Measurements from ENCODE around the gene THBS2.

The THBS2 gene

DNA sequence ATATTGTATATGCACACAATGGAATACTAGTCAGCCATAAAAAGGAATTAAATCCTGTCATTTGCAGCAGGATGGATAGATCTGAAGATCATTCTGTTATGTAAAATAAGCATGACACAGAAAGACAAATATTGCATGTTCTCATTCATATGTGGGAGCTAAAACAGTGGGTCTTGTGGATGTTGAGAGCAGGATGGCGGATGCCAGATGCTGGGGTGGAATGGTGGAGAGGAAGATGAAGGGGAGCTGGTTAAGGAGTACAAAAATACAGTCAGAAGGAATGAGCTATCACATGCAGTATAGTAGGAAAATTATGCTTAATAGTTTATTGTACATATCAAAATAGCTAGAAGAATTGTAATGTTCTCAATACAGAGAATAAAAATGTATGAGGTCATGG lies 41.8 kb downstream of the THBS2 start:
- no CpG with 5 or more reads among the region's 1 CpG for WGBS (ENCODE audit: insufficient coverage, insufficient read length)
- Histone ChIP-seq H3K27ac (ENCODE audit: low read length) (no peak overlapping the region), H3K36me3 (ENCODE audit: control insufficient read depth, insufficient read depth, low read length) (no peaks in the 10 kb centered on the region), H3K4me3 (ENCODE audit: low read length) (no peak overlapping the region), H3K9me3 (ENCODE audit: control insufficient read depth, insufficient read depth, low read length) (0 out of 2 replicates have a peak, but pooled peaks cover 1% of the 10 kb centered on the region), H3K27me3 (ENCODE audit: control insufficient read depth, insufficient read depth, low read length) (no peaks in the 10 kb centered on the region), H3K4me1 (ENCODE audit: control insufficient read depth, insufficient read depth, low read length) (no peaks in the 10 kb centered on the region)
- no peak for DNase-seq (ENCODE audit: low read depth, low spot score)

DNA sequence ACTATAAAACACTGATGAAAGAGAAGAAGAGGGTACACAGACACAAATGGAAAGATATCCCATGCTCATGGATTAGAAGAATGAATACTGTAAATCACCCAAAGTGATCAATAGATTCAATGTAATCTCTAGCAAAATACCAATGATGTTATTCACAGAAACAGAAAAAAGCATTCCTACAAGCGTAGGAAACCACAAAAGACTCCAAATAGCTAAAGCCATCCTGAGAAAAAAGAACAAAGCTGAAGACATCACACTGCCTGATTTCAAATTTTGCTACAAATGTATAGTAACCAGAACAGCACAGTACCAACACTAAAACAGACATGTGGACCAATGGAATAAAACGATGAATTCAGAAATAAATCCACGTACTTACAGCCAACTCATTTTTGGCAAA lies 43.0 kb downstream of the THBS2 start:
- no peaks in the 10 kb centered on the region for H3K36me3 ChIP-seq (ENCODE audit: control insufficient read depth, insufficient read depth, low read length)
- H3K4me3 ChIP-seq (ENCODE audit: low read length) = no peak overlapping the region
- no peaks in the 10 kb centered on the region for H3K27me3 ChIP-seq (ENCODE audit: control insufficient read depth, insufficient read depth, low read length)
- H3K27ac ChIP-seq (ENCODE audit: low read length) = no peak overlapping the region
- H3K4me1 ChIP-seq (ENCODE audit: control insufficient read depth, insufficient read depth, low read length) = no peaks in the 10 kb centered on the region
- DNase-seq (ENCODE audit: low read depth, low spot score) = no peak
- no CpG with 5 or more reads among the region's 3 CpGs for WGBS (ENCODE audit: insufficient coverage, insufficient read length)
- H3K9me3 ChIP-seq (ENCODE audit: control insufficient read depth, insufficient read depth, low read length) = 0 out of 2 replicates have a peak, but pooled peaks cover 1% of the 10 kb centered on the region

DNA sequence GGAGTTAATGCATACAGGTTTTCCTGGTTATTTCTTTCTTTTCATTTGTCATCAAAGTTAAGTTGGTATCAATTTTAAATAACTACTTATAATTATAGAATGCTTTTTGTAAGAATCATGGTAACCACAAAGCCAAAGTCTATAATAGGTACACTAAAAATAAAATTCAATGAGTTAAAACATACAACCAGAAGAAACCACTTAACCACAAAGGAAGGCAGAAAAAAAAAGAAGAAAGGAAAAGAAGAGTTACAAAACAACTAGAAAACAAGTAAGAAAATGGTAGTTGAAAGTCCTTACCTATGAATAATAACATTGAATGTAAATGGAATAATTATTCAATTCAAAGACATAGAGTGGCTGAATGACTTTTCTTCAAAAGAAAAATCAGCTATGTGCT lies 45.6 kb downstream of the THBS2 start:
- H3K4me1 ChIP-seq (ENCODE audit: control insufficient read depth, insufficient read depth, low read length) = no peaks in the 10 kb centered on the region
- H3K4me3 ChIP-seq (ENCODE audit: low read length) = no peak overlapping the region
- no peaks in the 10 kb centered on the region for H3K36me3 ChIP-seq (ENCODE audit: control insufficient read depth, insufficient read depth, low read length)
- 0 out of 2 replicates have a peak, but pooled peaks cover 1% of the 10 kb centered on the region for H3K9me3 ChIP-seq (ENCODE audit: control insufficient read depth, insufficient read depth, low read length)
- H3K27ac ChIP-seq (ENCODE audit: low read length) = no peak overlapping the region
- no peak for DNase-seq (ENCODE audit: low read depth, low spot score)
- no peaks in the 10 kb centered on the region for H3K27me3 ChIP-seq (ENCODE audit: control insufficient read depth, insufficient read depth, low read length)

DNA sequence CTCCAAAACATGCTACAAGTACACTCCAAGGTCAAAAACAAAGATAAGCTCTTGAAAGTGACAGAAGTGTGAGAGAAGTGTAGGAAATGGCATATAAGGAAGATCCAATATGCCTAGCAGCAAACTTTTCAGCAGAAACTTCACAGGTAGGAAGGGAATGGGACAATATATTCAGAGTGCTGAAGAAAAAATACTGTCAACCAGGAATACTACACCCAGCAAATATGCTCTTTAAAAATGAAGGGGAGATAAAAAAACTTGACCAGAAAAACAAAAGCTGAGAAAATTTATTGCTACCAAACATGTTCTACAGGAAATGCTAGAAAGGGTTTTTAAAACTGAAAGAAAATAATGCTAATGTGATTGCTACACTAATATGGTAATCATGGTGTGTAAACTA lies 46.2 kb downstream of the THBS2 start:
- Histone ChIP-seq H3K27me3 (ENCODE audit: control insufficient read depth, insufficient read depth, low read length) (no peaks in the 10 kb centered on the region), H3K36me3 (ENCODE audit: control insufficient read depth, insufficient read depth, low read length) (no peaks in the 10 kb centered on the region), H3K9me3 (ENCODE audit: control insufficient read depth, insufficient read depth, low read length) (0 out of 2 replicates have a peak, but pooled peaks cover 1% of the 10 kb centered on the region), H3K4me1 (ENCODE audit: control insufficient read depth, insufficient read depth, low read length) (no peaks in the 10 kb centered on the region), H3K4me3 (ENCODE audit: low read length) (no peak overlapping the region), H3K27ac (ENCODE audit: low read length) (no peak overlapping the region)
- no peak for DNase-seq (ENCODE audit: low read depth, low spot score)

DNA sequence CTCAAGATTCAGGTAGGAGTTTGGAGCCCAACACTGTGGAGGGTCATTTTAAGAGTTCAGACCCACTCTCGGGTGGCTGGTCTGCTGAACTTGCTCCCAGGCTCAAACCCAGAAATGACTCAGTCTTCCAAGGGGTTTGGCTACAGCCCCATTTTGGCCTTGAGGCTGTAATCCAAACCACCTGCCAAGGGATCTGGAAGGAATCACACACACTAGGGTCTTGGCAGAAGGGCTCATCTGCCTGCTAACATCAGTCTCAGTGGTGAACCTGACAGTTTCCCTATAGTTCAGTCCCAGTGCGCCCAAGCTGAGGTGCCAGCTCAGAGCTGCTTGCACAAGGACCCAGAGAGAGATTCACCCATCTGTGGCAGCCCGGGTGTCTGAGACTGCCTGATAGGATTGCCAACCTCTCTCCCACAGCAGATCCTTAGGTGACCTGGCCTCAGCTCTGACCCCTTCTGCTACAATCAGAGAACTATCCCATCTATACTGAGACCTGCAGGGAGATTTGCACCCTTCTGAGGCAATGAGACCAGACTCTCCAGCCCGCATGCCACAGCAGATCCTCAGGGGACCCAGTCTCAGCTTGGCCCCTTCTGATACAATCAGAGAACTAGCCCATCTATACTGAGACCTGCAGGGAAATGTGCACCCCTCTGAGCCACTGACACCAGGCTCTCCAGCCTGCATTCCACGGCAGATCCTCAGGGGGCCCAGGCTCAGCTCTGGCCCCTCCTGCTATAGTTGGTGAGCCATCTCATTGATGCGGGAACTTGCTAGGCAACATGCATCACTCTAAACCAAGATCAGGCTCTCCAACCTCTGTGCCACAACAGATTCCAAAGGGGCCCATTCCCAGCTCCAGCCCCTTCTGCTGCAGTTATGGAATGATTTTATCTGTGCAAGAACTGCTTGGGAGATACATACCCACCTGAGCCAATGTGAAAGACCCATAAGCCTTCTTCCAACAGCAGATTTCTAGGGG lies 48.2 kb downstream of the THBS2 start:
- Histone ChIP-seq H3K9me3 (ENCODE audit: control insufficient read depth, insufficient read depth, low read length) (0 out of 2 replicates have a peak, but pooled peaks cover 1% of the 10 kb centered on the region), H3K4me3 (ENCODE audit: low read length) (no peak overlapping the region), H3K36me3 (ENCODE audit: control insufficient read depth, insufficient read depth, low read length) (no peaks in the 10 kb centered on the region), H3K27me3 (ENCODE audit: control insufficient read depth, insufficient read depth, low read length) (no peaks in the 10 kb centered on the region), H3K4me1 (ENCODE audit: control insufficient read depth, insufficient read depth, low read length) (no peaks in the 10 kb centered on the region), H3K27ac (ENCODE audit: low read length) (no peak overlapping the region)
- no peak for DNase-seq (ENCODE audit: low read depth, low spot score)
- no CpG with 5 or more reads among the region's 6 CpGs for WGBS (ENCODE audit: insufficient coverage, insufficient read length)

DNA sequence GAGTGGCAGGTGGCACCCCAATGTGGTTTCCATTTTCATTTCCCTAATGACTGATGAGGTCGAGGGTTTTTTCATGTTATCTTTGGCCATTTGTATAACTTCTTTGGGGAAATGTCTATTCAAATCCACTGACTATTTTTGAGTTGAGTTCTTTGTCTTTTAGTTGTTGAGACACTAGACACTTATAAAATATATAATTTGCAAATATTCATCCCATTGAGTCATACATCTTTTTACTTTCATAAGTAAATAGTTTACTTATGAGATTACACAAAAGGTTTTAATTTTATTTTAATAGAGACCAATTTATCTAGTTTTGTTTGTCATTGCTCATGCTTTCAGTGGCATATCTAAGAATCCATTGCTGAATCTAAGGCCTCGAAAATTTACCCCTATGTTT lies 49.5 kb downstream of the THBS2 start:
- H3K9me3 ChIP-seq (ENCODE audit: control insufficient read depth, insufficient read depth, low read length) = 0 out of 2 replicates have a peak, but pooled peaks cover 1% of the 10 kb centered on the region
- H3K27me3 ChIP-seq (ENCODE audit: control insufficient read depth, insufficient read depth, low read length) = no peaks in the 10 kb centered on the region
- no peaks in the 10 kb centered on the region for H3K36me3 ChIP-seq (ENCODE audit: control insufficient read depth, insufficient read depth, low read length)
- no CpG with 5 or more reads among the region's 2 CpGs for WGBS (ENCODE audit: insufficient coverage, insufficient read length)
- no peak for DNase-seq (ENCODE audit: low read depth, low spot score)
- H3K4me3 ChIP-seq (ENCODE audit: low read length) = no peak overlapping the region
- H3K4me1 ChIP-seq (ENCODE audit: control insufficient read depth, insufficient read depth, low read length) = no peaks in the 10 kb centered on the region
- H3K27ac ChIP-seq (ENCODE audit: low read length) = no peak overlapping the region

DNA sequence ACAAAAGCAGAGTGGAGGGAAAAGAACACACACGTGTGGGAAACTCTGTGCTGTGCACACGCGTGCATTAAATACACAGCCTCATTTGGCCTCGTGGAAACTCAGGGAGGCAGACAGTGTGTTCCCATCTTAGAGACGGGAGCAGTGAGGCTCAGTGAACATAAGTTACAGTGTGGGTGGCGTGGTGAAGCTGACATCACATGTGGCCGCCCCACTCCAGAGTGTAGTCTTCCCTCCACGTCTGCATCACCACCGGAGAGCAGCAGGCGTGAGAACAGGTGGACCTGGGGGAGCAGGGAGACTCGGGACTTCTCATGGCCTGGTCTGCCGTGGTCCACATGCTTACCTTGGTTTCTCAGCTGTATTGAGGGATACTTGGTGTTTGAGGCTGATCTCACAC lies 51.7 kb downstream of the THBS2 start:
- Histone ChIP-seq H3K27me3 (ENCODE audit: control insufficient read depth, insufficient read depth, low read length) (no peaks in the 10 kb centered on the region), H3K9me3 (ENCODE audit: control insufficient read depth, insufficient read depth, low read length) (0 out of 2 replicates have a peak, but pooled peaks cover 1% of the 10 kb centered on the region), H3K4me1 (ENCODE audit: control insufficient read depth, insufficient read depth, low read length) (no peaks in the 10 kb centered on the region), H3K36me3 (ENCODE audit: control insufficient read depth, insufficient read depth, low read length) (no peaks in the 10 kb centered on the region), H3K27ac (ENCODE audit: low read length) (no peak overlapping the region), H3K4me3 (ENCODE audit: low read length) (no peak overlapping the region)
- no CpG with 5 or more reads among the region's 12 CpGs for WGBS (ENCODE audit: insufficient coverage, insufficient read length)
- no peak for DNase-seq (ENCODE audit: low read depth, low spot score)

DNA sequence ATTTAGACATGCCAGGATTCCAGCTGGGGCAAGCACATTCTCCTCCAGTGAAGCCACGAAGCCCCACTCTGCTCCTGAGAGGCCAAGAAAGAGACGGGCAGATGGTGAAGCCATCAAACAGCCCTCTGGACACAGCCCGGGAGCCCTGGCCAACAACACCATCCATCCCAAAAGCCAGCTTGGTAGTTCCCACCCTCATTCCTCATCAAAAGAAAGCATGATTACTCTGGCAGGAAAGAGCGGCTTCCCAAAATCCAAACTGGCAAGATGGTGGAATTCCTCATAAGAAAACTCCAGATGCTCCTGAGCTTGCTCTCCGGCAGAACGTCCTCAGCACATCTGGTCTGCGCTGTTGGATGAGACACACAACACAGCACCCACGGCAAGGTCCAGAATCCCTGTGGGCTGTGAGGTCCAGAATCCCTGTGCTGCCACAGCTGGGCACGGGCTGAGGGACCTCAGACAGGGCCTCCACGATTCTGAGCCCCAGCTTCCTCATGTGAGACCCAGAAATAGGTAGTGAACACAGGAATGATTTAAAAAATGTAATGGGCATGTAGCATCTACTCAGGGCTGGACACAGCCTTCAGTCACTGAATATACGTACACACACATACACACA lies 52.6 kb downstream of the THBS2 start:
- H3K27ac ChIP-seq (ENCODE audit: low read length) = no peak overlapping the region
- H3K4me1 ChIP-seq (ENCODE audit: control insufficient read depth, insufficient read depth, low read length) = no peaks in the 10 kb centered on the region
- H3K27me3 ChIP-seq (ENCODE audit: control insufficient read depth, insufficient read depth, low read length) = no peaks in the 10 kb centered on the region
- WGBS (ENCODE audit: insufficient coverage, insufficient read length) = no CpG with 5 or more reads among the region's 11 CpGs
- DNase-seq (ENCODE audit: low read depth, low spot score) = no peak
- no peaks in the 10 kb centered on the region for H3K9me3 ChIP-seq (ENCODE audit: control insufficient read depth, insufficient read depth, low read length)
- H3K36me3 ChIP-seq (ENCODE audit: control insufficient read depth, insufficient read depth, low read length) = no peaks in the 10 kb centered on the region
- H3K4me3 ChIP-seq (ENCODE audit: low read length) = no peak overlapping the region

DNA sequence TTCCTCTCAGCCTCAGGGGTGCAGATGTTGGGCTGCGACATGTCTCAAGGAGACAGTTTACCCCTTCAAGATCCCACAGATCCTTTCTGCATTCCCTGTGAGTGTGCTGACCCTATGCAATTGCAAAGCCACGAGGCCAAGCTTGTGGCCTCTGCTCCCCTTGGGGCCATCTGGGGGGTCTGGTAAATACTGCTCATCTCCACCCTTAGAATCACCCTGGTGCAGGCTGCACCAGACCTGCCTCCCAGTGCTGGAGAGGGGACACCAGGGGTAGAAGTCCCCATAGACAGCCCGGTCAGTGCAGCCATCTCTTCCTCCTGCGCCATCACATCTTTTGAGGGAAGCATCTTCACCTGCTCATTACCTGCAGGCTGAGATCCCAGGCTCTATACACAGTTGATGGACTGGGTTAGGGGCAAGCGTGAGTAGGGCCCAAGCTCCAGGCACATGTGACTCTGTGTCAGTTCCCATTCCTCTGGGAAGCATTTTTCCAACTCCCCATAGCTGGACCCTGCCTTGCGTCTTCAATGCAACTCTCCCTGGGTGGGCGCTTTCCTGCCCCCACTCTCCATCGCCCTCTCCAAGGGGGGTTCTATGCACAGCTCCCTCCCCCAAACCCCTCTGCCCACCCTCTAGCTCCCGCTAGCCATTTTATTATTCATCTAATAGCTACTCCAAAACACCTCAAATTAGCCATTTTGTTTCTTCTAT lies 53.9 kb downstream of the THBS2 start:
- no peaks in the 10 kb centered on the region for H3K4me1 ChIP-seq (ENCODE audit: control insufficient read depth, insufficient read depth, low read length)
- no peak overlapping the region for H3K27ac ChIP-seq (ENCODE audit: low read length)
- WGBS (ENCODE audit: insufficient coverage, insufficient read length) = no CpG with 5 or more reads among the region's 9 CpGs
- H3K27me3 ChIP-seq (ENCODE audit: control insufficient read depth, insufficient read depth, low read length) = no peaks in the 10 kb centered on the region
- H3K36me3 ChIP-seq (ENCODE audit: control insufficient read depth, insufficient read depth, low read length) = no peaks in the 10 kb centered on the region
- DNase-seq (ENCODE audit: low read depth, low spot score) = no peak
- no peaks in the 10 kb centered on the region for H3K9me3 ChIP-seq (ENCODE audit: control insufficient read depth, insufficient read depth, low read length)
- H3K4me3 ChIP-seq (ENCODE audit: low read length) = no peak overlapping the region

DNA sequence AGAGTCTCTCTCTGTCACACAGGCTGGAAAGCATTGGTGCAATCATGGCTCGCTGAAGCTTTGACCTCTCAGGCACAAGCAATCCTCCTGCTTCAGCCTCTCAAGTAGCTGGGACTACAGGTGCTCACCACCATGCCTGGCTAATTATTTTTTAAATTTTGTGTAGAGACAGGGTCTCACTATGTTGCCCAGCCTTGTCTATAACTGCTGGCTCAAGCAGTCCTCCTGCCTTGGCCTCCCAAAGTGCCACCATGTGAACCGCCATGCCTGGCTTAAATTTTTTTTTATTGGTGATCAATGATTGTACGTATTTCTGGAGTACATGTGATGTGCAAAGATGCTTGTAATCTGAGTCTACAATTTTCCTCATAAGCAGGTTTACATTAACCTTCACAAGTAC lies 54.8 kb downstream of the THBS2 start:
- no peaks in the 10 kb centered on the region for H3K4me1 ChIP-seq (ENCODE audit: control insufficient read depth, insufficient read depth, low read length)

More for the DNA sequence above, 54.8 kb downstream of the THBS2 start:
- H3K27me3 ChIP-seq (ENCODE audit: control insufficient read depth, insufficient read depth, low read length) = no peaks in the 10 kb centered on the region
- H3K27ac ChIP-seq (ENCODE audit: low read length) = no peak overlapping the region
- no CpG with 5 or more reads among the region's 3 CpGs for WGBS (ENCODE audit: insufficient coverage, insufficient read length)
- DNase-seq (ENCODE audit: low read depth, low spot score) = no peak
- no peak overlapping the region for H3K4me3 ChIP-seq (ENCODE audit: low read length)
- no peaks in the 10 kb centered on the region for H3K9me3 ChIP-seq (ENCODE audit: control insufficient read depth, insufficient read depth, low read length)
- H3K36me3 ChIP-seq (ENCODE audit: control insufficient read depth, insufficient read depth, low read length) = no peaks in the 10 kb centered on the region

Data from iPS DF 6.9 (cell line).